ENCODE data around the gene TUBB6. TPM values are rescaled to one million over a fixed set of nuclear protein-coding genes. Genes with fewer than 3 reads are reported as not detected.

TUBB6 gene
- total RNA-seq, 1 experiment from 2014 or later = 522 TPM

- no peak for DNase-seq (ENCODE audit: low read depth)
Measured at GRCh38 chr18:12291161-12291560, 16.9 kb upstream of the TUBB6 start.

GRCh38 chr18:12291690-12292089 lies 16.4 kb upstream of the TUBB6 start:
- DNase-seq (ENCODE audit: low read depth) = no peak

GRCh38 chr18:12293831-12294230 lies 14.2 kb upstream of the TUBB6 start:
- no peak for DNase-seq (ENCODE audit: low read depth)

GRCh38 chr18:12295389-12296086 lies 12.5 kb upstream of the TUBB6 start:
- peak; percentile 69 for DNase-seq (ENCODE audit: low read depth)

- DNase-seq (ENCODE audit: low read depth) = peak; percentile 71
Measured at GRCh38 chr18:12296087-12296403, 12.0 kb upstream of the TUBB6 start.

GRCh38 chr18:12296457-12296856 lies 11.6 kb upstream of the TUBB6 start:
- DNase-seq (ENCODE audit: low read depth) = no peak

GRCh38 chr18:12299862-12300261 lies 8.2 kb upstream of the TUBB6 start:
- no peak for DNase-seq (ENCODE audit: low read depth)

GRCh38 chr18:12301263-12302005 lies 6.6 kb upstream of the TUBB6 start:
- no peak for DNase-seq (ENCODE audit: low read depth)

- DNase-seq (ENCODE audit: low read depth) = no peak
Measured at GRCh38 chr18:12302391-12303147, 5.5 kb upstream of the TUBB6 start.

- DNase-seq (ENCODE audit: low read depth) = no peak
Measured at GRCh38 chr18:12304351-12305210, 3.5 kb upstream of the TUBB6 start.

- no peak for DNase-seq (ENCODE audit: low read depth)
Measured at GRCh38 chr18:12305211-12305610, 2.8 kb upstream of the TUBB6 start.

GRCh38 chr18:12305930-12306629 lies 2.0 kb upstream of the TUBB6 start:
- DNase-seq (ENCODE audit: low read depth) = no peak

GRCh38 chr18:12306752-12307700 lies 1.0 kb upstream of the TUBB6 start:
- DNase-seq (ENCODE audit: low read depth) = peak; percentile 66

- DNase-seq (ENCODE audit: low read depth) = peak; percentile 91
Measured at GRCh38 chr18:12308386-12309100, 502 bp downstream of the TUBB6 start.

- no peak for DNase-seq (ENCODE audit: low read depth)
Measured at GRCh38 chr18:12309683-12310198, 1.7 kb downstream of the TUBB6 start.

GRCh38 chr18:12310762-12311161 lies 2.7 kb downstream of the TUBB6 start:
- no peak for DNase-seq (ENCODE audit: low read depth)

GRCh38 chr18:12312976-12313375 lies 4.9 kb downstream of the TUBB6 start:
- no peak for DNase-seq (ENCODE audit: low read depth)

- DNase-seq (ENCODE audit: low read depth) = no peak
Measured at GRCh38 chr18:12313530-12314245, 5.6 kb downstream of the TUBB6 start.
